Astrocyte (in vitro differentiated cells and primary cell): ENCODE data around the gene ADM. TPM values are rescaled to one million over a fixed set of nuclear protein-coding genes. Genes with fewer than 3 reads are reported as not detected.

Experiments used
- DNase-seq: peaks from one replicate; pipeline ENCODE4 v3.0.0-alpha.2; 2010; ENCODE audit warnings: low read depth
- FAIRE-seq: peaks from 2 replicates; lab custom pipeline; 2011; peaks lifted over from hg19 to GRCh38; lab: Jason Lieb, UNC
- H2AFZ ChIP-seq: 2 replicates; pipeline ENCODE4 v1.6.0; 2012; ENCODE audit warnings: low read depth, low read length, inconsistent platforms
- H3K27ac ChIP-seq: 2 replicates; pipeline ENCODE4 v1.5.1; 2011; ENCODE audit warnings: low read depth, low read length, inconsistent platforms
- H3K27me3 ChIP-seq: 2 replicates; pipeline ENCODE4 v1.6.0; 2011; ENCODE audit warnings: low read length, inconsistent platforms; ENCODE audit not compliant: insufficient read depth
- H3K36me3 ChIP-seq: 2 replicates; pipeline ENCODE4 v1.5.1; 2011; ENCODE audit warnings: low read length, inconsistent platforms; ENCODE audit not compliant: insufficient read depth
- H3K4me1 ChIP-seq: 2 replicates; pipeline ENCODE4 v1.5.1; 2011; ENCODE audit warnings: low read length, inconsistent platforms; ENCODE audit not compliant: insufficient read depth
- H3K4me2 ChIP-seq: 2 replicates; pipeline ENCODE4 v1.6.0; 2012; ENCODE audit warnings: low read length, inconsistent platforms
- H3K4me3 ChIP-seq: 2 replicates; pipeline ENCODE4 v1.5.1; 2011; ENCODE audit warnings: low read depth, mild to moderate bottlenecking, low read length, inconsistent platforms; ENCODE audit not compliant: insufficient read depth
- H3K79me2 ChIP-seq: 2 replicates; pipeline ENCODE4 v1.6.0; 2012; ENCODE audit warnings: mild to moderate bottlenecking, low read length, inconsistent platforms; ENCODE audit not compliant: insufficient read depth
- H3K9ac ChIP-seq: 2 replicates; pipeline ENCODE4 v1.6.0; 2012; ENCODE audit warnings: mild to moderate bottlenecking, low read length, inconsistent platforms
- H3K9me3 ChIP-seq: 2 replicates; pipeline ENCODE4 v1.5.1; 2012; ENCODE audit warnings: low read depth, mild to moderate bottlenecking, low read length, inconsistent platforms; ENCODE audit not compliant: insufficient read depth
- H4K20me1 ChIP-seq: 2 replicates; pipeline ENCODE4 v1.6.0; 2012; ENCODE audit warnings: low read length, inconsistent platforms; ENCODE audit not compliant: insufficient read depth
- H3K27ac Mint-ChIP-seq: one replicate; pipeline ENCODE4 v1.8.0; 2021; ENCODE audit warnings: mild to moderate bottlenecking, mixed read lengths; ENCODE audit not compliant: unreplicated experiment
- H3K27me3 Mint-ChIP-seq: one replicate; pipeline ENCODE4 v1.8.0; 2021; ENCODE audit warnings: low read depth, mixed read lengths; ENCODE audit not compliant: unreplicated experiment
- H3K36me3 Mint-ChIP-seq: one replicate; pipeline ENCODE4 v1.8.0; 2021; ENCODE audit warnings: low read depth, mixed read lengths; ENCODE audit not compliant: unreplicated experiment
- H3K4me1 Mint-ChIP-seq: one replicate; pipeline ENCODE4 v1.8.0; 2021; ENCODE audit warnings: low read depth, mixed read lengths; ENCODE audit not compliant: unreplicated experiment
- H3K4me3 Mint-ChIP-seq: one replicate; pipeline ENCODE4 v1.8.0; 2021; ENCODE audit warnings: mild to moderate bottlenecking, moderate library complexity, mixed read lengths; ENCODE audit not compliant: unreplicated experiment
- H3K9me3 Mint-ChIP-seq: one replicate; pipeline ENCODE4 v1.8.0; 2021; ENCODE audit warnings: mild to moderate bottlenecking, mixed read lengths; ENCODE audit not compliant: unreplicated experiment
- CTCF ChIP-seq: IDR thresholded peaks from 2 replicates; pipeline ENCODE4 v1.5.1; 2011; ENCODE audit warnings: low read depth, mild to moderate bottlenecking, inconsistent platforms, low read length, moderate library complexity; ENCODE audit not compliant: insufficient read depth
- EZH2 ChIP-seq: IDR thresholded peaks from 2 replicates; pipeline ENCODE4 v1.6.1; 2012; ENCODE audit warnings: mild to moderate bottlenecking, low read length, inconsistent platforms; ENCODE audit not compliant: insufficient read depth
- total RNA-seq: library from RNA; stranded (reverse); gene quantifications from 2 replicates; pipeline ENCODE4 v1.2.1, GENCODE V29; 2021

Gene ADM
- total RNA-seq, 1 donor from 2014 or later = 78.7 TPM

GRCh38 chr11:10322401-10322800 is 17.5 kb downstream of the ADM start:
- Mint-ChIP-seq H3K27ac (peak overlapping the region; percentile 86), H3K36me3 (no peaks in the 10 kb centered on the region), H3K27me3 (peaks cover 7% of the 10 kb centered on the region), H3K4me3 (no peak overlapping the region), H3K4me1 (peaks cover 19% of the 10 kb centered on the region), H3K9me3 (peaks cover 2% of the 10 kb centered on the region)
- Histone ChIP-seq H3K4me2 (peak overlapping the region; percentile 60), H2AFZ (no peak overlapping the region), H3K36me3 (no peaks in the 10 kb centered on the region), H3K79me2 (no peaks in the 10 kb centered on the region), H4K20me1 (no peaks in the 10 kb centered on the region), H3K9me3 (no peaks in the 10 kb centered on the region), H3K27ac (peak overlapping the region; percentile 54), H3K4me3 (no peak overlapping the region), H3K4me1 (peaks cover 45% of the 10 kb centered on the region), H3K27me3 (no peaks in the 10 kb centered on the region), H3K9ac (peak overlapping the region; percentile 20)
- no peak for FAIRE-seq
- TF ChIP-seq EZH2 (no peak), CTCF (no peak)
- no peak for DNase-seq

DNA sequence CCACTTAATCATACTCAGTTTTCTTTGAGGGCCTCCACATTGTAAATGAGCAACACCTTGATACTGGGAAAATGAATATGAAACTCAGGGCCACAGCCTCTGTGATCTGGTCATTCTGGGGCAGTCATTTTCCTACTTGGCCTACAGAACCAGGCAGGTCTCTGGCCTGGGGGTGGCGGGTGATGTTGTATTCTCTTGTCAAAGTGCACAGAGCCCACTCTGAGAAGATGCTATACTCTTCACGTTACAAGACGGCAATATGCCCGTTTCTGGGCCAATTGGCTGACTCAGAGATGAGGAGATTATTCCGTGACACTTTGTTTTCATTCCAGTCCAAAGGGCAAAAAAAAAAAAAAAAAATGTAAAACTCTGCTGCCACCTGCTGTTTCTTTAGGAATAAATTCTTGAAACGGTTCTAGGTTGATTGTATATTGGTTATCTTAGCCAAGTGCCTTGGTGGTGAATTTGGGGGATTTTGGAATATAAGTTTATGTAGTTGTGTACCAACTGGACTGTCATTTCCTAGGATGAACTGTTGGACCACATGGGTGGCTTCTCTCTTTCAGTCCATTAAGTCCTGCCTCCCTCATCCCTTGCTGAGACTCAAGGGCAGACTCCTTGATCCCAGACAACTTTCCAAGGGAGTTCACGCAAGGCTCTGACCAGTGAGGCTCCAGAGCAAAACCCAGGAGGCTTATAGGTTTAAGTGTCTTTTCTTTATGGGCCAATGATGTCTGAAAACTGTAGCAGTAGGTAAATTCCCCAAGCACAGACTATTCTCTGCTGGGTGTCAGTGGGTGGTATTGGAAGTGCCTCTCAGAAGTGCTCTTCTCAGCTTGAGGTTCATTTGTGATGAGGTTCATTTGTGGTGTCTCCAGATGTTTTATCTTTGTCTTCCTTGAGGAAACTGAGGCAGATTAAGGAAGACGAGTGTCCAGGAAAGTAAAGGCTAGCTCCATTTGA is 18.2 kb downstream of the ADM start:
- peak; percentile 80 for DNase-seq
- peak overlapping the region; percentile 29 for H3K4me3 Mint-ChIP-seq

More for the DNA sequence above, 18.2 kb downstream of the ADM start:
- no peak for FAIRE-seq
- H3K9ac ChIP-seq = peak overlapping the region; percentile 20
- H4K20me1 ChIP-seq = no peaks in the 10 kb centered on the region
- Mint-ChIP-seq H3K27ac (peak overlapping the region; percentile 86), H3K4me1 (peaks cover 18% of the 10 kb centered on the region), H3K36me3 (no peaks in the 10 kb centered on the region), H3K27me3 (peaks cover 7% of the 10 kb centered on the region), H3K9me3 (peaks cover 2% of the 10 kb centered on the region)
- peaks cover 47% of the 10 kb centered on the region for H3K4me1 ChIP-seq
- H3K27me3 ChIP-seq = no peaks in the 10 kb centered on the region
- H3K9me3 ChIP-seq = no peaks in the 10 kb centered on the region
- peak overlapping the region; percentile 60 for H3K4me2 ChIP-seq
- H3K4me3 ChIP-seq = no peak overlapping the region
- no peak overlapping the region for H2AFZ ChIP-seq
- peak overlapping the region; percentile 54 for H3K27ac ChIP-seq
- H3K36me3 ChIP-seq = no peaks in the 10 kb centered on the region
- no peaks in the 10 kb centered on the region for H3K79me2 ChIP-seq
- TF ChIP-seq EZH2 = no peak
- TF ChIP-seq CTCF = peak; percentile 71
